Thyroid gland (tissue), 4 donors: Measurements from ENCODE around the gene CACHD1. TPM values are rescaled to one million over a fixed set of nuclear protein-coding genes. Genes with fewer than 3 reads are reported as not detected.
A peak's percentile ranks its signal among the peaks of the same experiment; 100 is the strongest.

Source experiments
- DNase-seq, 2 donors: peaks; one replicate each; pipeline ENCODE4 v3.0.0-alpha.2; 2019
- H3K27ac ChIP-seq, 3 donors: fragments of 200-600 bp; sonication (generic); 1 replicate in 2 of 3; 2 replicates in 1 of 3; pipeline ENCODE4 v1.5.1; 2016 to 2019; ENCODE audit warnings: mild to moderate bottlenecking in 1 of 3, moderate library complexity in 1 of 3
- H3K27me3 ChIP-seq: fragments of 200-600 bp; sonication (generic); one replicate; pipeline ENCODE4 v1.5.1; 2019
- H3K36me3 ChIP-seq, 2 donors: fragments of 200-600 bp; sonication (generic); one replicate each; pipeline ENCODE4 v1.5.1; 2016 to 2019
- H3K4me1 ChIP-seq, 2 donors: fragments of 200-600 bp; sonication (generic); one replicate each; pipeline ENCODE4 v1.5.1; 2017 to 2019
- H3K4me3 ChIP-seq, 3 donors: fragments of 200-600 bp; sonication (generic); replicated peaks in 1 of 3; 1 replicate in 2 of 3; 2 replicates in 1 of 3; pipeline ENCODE4 v1.5.1; 2016; ENCODE audit warnings: mild to moderate bottlenecking in 1 of 3
- H3K9me3 ChIP-seq: fragments of 200-600 bp; sonication (generic); one replicate; pipeline ENCODE4 v1.5.1; 2017
- POLR2A ChIP-seq, 2 donors: fragments of 450-650 bp; IDR thresholded peaks; one replicate each; pipeline ENCODE4 v1.6.1; 2017; ENCODE audit warnings: antibody characterized with exemption in 2 of 2, mild to moderate bottlenecking in 2 of 2, moderate library complexity in 1 of 2
- WGBS, 2 donors: methylation state at CpG; one replicate each; pipeline ENCODE4 v1.1.5; 2017; 5-methylcytosine and 5-hydroxymethylcytosine counted together
- intact Hi-C: fragments of 100-400 bp; cut with DNase I; formaldehyde crosslinking; loops from one replicate; pipeline ENCODE4 v1.15.1; 2023
- total RNA-seq, 4 donors: library from RNA; depleted of rRNA; stranded (reverse); fragments of >200 nt; gene quantifications; one replicate each; pipeline ENCODE4 v1.2.3, GENCODE V29; 2016
- TF ChIP-seq, protein P1 (sequence below), 6 experiments: fragments of 200-600 bp in 3 of 6; fragments of 450-650 bp in 3 of 6; sonication (generic) in 3 of 6; IDR thresholded peaks; one replicate each; pipeline ENCODE4 v1.5.1; 2016 to 2019; ENCODE audit warnings: antibody characterized with exemption in 6 of 6, mild to moderate bottlenecking in 2 of 6, inconsistent platforms in 1 of 6, moderate library complexity in 1 of 6

Gene CACHD1
- total RNA-seq, 4 donors from 2014 or later = 12.9 to 25.1 (median 17.0) TPM

DNA sequence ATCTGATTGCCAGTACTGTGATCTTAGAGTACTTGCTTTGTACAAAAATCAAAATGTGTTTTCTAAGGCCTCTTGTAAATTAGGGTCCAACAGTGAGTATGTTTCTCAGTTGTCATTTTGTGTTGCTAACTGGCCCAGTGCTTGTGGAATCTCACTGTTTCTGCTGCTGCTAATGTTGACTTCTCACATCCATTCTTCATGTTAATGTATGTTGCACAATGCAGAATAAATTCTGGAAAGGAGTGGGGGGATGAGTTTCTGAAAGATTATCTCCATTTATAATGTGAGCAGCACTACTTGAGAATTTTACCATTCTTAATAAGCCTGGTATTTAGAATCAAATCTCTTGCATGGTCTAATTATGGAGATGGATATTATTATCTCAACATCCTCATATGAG is 57.9 kb downstream of the CACHD1 start:
- Histone ChIP-seq H3K27ac (no peak overlapping the region), H3K4me1 (peaks cover 12 to 24% of the 10 kb centered on the region in 2 donors), H3K4me3 (no peak overlapping the region), H3K9me3 (no peaks in the 10 kb centered on the region), H3K27me3 (no peaks in the 10 kb centered on the region), H3K36me3 (no peaks in the 10 kb centered on the region)
- no peak for DNase-seq
- intact Hi-C loops = no loop called here
- no peak for TF ChIP-seq POLR2A (IDR thresholded peaks at IDR 0.05)
- TF ChIP-seq, protein P1, sequence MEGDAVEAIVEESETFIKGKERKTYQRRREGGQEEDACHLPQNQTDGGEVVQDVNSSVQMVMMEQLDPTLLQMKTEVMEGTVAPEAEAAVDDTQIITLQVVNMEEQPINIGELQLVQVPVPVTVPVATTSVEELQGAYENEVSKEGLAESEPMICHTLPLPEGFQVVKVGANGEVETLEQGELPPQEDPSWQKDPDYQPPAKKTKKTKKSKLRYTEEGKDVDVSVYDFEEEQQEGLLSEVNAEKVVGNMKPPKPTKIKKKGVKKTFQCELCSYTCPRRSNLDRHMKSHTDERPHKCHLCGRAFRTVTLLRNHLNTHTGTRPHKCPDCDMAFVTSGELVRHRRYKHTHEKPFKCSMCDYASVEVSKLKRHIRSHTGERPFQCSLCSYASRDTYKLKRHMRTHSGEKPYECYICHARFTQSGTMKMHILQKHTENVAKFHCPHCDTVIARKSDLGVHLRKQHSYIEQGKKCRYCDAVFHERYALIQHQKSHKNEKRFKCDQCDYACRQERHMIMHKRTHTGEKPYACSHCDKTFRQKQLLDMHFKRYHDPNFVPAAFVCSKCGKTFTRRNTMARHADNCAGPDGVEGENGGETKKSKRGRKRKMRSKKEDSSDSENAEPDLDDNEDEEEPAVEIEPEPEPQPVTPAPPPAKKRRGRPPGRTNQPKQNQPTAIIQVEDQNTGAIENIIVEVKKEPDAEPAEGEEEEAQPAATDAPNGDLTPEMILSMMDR (IDR thresholded peaks at IDR 0.05) = no peak

DNA sequence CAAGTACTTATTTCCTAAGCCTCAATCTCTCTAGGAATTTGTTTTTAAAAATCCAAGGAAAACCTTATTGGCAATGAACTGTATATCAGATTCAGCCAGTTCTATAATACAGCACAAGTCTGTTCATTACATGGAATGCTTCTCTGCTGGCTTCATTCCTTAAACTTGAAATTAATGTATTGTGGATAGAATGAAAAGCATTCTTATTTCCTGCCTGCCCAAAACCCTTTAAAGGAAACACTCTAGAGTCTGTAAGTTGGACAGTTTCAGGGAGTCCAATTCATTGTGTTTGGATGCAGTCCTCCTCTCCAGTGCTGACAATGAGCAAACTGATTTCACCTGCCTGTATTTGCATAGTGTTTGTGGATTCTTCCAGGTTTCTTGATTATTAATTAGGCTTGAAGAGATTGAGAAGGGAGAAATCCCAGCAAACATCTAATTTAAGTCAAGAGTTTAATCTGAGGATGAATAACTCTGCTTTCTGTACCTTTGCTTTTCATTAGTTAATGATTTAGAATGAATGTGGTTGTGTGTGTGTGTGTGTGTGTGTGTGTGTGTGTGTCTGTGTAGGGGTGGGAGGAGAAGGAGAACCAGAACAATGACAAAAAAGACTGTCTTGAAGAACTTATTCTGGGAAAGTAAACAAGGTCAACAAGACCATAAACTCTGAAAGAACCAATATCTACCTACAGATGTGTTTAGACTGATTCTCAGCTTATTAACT is 61.2 kb downstream of the CACHD1 start:
- intact Hi-C loops = no loop called here
- no peak overlapping the region for H3K27ac ChIP-seq
- no peaks in the 10 kb centered on the region for H3K9me3 ChIP-seq
- H3K36me3 ChIP-seq = no peaks in the 10 kb centered on the region
- no peak for DNase-seq
- no peaks in the 10 kb centered on the region for H3K27me3 ChIP-seq
- TF ChIP-seq, protein P1 (IDR thresholded peaks at IDR 0.05) = no peak
- TF ChIP-seq POLR2A (IDR thresholded peaks at IDR 0.05) = no peak
- H3K4me3 ChIP-seq = no peak overlapping the region
- peaks cover 9 to 10% of the 10 kb centered on the region in 2 donors for H3K4me1 ChIP-seq

DNA sequence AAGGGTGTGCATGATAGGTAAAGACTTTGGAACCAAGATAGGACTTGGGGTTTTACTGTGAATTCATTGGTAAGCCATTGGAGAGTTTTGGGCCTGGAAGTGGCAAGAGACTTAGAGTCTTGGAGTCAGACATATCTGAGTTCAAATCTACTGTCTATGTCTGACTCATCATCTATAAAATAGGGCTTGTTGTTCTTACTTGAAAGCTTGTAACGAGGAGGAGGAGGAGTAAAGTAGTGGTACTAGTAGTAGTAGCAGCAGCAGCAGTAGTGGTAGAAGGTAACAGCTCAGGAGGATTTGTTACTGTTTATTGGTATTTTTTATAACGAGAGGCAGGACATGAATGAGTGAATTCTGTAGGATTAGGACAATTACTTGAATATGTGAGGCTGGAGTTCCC is 62.7 kb downstream of the CACHD1 start:
- Histone ChIP-seq H3K27ac (no peak overlapping the region), H3K27me3 (no peaks in the 10 kb centered on the region), H3K9me3 (no peaks in the 10 kb centered on the region), H3K36me3 (no peaks in the 10 kb centered on the region), H3K4me1 (peaks cover 16% of the 10 kb centered on the region in 2 donors), H3K4me3 (no peak overlapping the region)
- no peak for TF ChIP-seq POLR2A (IDR thresholded peaks at IDR 0.05)
- DNase-seq = no peak
- WGBS, 2 donors = 83 to 86% methylated on average over 2 of the region's 2 CpGs
- intact Hi-C loops = no loop called here

DNA sequence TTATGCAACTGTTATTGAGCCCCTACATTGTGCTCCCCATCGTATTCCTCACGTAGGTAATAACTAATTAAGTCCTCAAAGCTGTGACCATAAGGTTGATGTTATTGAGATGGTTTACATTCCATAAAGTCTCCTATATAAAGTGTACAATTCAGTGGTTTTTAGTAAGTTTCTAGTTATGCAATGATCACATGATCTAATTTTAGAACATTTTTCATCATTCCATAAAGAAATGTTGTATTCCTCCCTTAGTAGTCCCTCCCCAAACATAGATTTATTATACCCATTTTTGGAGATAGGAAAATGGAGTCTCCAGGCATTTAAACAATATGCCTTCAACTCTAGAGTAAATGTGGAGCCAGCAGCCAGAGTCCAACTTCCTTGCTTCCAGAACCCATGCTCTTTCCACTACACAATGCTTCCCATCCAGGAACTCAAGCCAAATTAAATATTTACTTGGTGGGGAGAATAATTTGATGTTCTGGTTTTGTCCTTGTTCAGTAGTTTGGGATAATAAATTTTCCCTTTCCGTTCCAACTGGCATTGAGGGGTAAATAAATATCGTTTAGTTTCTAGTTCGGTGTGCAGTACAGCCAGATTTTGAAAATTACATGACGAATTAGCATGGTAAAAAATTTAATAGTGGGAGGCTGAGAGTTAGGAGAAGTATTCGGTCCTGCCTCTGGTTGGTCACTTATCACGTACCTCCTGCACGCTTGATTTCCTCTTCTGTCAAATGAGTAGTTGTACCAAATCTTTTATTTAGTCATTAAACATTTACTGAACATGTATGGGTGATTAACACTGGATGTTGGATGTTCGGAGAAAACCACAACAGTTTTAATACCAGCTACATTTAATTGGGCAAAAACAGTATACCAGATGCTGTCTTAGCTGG is 66.3 kb downstream of the CACHD1 start:
- H3K4me1 ChIP-seq = peaks cover 28 to 41% of the 10 kb centered on the region in 2 donors
- no peak for DNase-seq
- no peak overlapping the region for H3K4me3 ChIP-seq
- TF ChIP-seq, protein P1 (IDR thresholded peaks at IDR 0.05) = no peak
- TF ChIP-seq POLR2A (IDR thresholded peaks at IDR 0.05) = no peak
- H3K27ac ChIP-seq = peak overlapping the region; percentile 30 to 74 (median 43)
- intact Hi-C loops = no loop called here
- no peaks in the 10 kb centered on the region for H3K9me3 ChIP-seq
- 66 to 78% methylated on average over 10 of the region's 10 CpGs for WGBS, 2 donors
- H3K36me3 ChIP-seq = no peaks in the 10 kb centered on the region
- no peaks in the 10 kb centered on the region for H3K27me3 ChIP-seq

DNA sequence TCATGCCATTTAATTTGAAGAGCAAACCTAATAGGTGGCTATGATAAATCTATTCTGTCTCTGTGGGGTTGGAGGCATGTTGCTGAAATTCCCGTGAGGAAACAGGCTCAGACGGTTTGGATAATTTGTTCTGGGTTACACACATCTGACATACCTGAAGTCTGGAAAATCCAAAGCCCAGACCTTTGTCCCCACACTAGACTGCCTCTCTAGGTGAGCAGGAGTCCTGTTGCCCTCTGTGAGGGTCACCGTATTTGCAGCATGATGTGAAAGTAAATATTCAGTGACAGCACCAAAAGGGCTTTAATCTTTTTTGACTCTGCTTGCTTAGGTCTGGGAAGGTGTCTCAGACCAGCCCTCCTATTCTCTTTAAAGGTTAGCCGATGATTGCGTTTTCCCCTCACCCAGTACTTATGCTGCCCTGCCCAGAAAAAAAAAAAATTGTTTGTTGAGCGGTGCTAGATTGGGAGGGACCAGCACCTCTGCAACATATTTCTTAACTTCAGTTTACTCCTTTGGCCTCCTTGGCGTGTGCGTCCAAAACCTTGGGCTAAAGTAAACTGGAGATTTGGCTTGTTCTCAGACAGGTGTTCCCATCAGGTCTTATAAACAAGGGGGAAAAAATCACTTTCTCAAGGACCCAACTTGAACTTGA is 67.0 kb downstream of the CACHD1 start:
- H3K4me1 ChIP-seq = peaks cover 28 to 43% of the 10 kb centered on the region in 2 donors
- no peaks in the 10 kb centered on the region for H3K9me3 ChIP-seq
- H3K36me3 ChIP-seq = no peaks in the 10 kb centered on the region
- peak overlapping the region; percentile 30 to 74 (median 43) for H3K27ac ChIP-seq
- 37 to 46% methylated on average over 8 of the region's 8 CpGs for WGBS, 2 donors
- intact Hi-C loops = no loop called here
- H3K27me3 ChIP-seq = no peaks in the 10 kb centered on the region
- DNase-seq = peak; percentile 71 to 72
- no peak for TF ChIP-seq POLR2A (IDR thresholded peaks at IDR 0.05)
- TF ChIP-seq, protein P1 (IDR thresholded peaks at IDR 0.05) = no peak
- no peak overlapping the region for H3K4me3 ChIP-seq
